GM21717 (cell line): ENCODE data around the gene CDK6.
"Not testable (repeated sequence)": the region's sequence is repeated elsewhere in the genome, so short reads cannot be mapped to it uniquely, and the experiment has no call there.

Source experiments
- ATAC-seq: cut with Tn5 transposase; IDR thresholded peaks from one replicate; pipeline ENCODE4 v1.9.1; 2021; ENCODE audit warnings: mild to moderate bottlenecking, moderate library complexity; ENCODE audit not compliant: unreplicated experiment

The CDK6 gene

DNA sequence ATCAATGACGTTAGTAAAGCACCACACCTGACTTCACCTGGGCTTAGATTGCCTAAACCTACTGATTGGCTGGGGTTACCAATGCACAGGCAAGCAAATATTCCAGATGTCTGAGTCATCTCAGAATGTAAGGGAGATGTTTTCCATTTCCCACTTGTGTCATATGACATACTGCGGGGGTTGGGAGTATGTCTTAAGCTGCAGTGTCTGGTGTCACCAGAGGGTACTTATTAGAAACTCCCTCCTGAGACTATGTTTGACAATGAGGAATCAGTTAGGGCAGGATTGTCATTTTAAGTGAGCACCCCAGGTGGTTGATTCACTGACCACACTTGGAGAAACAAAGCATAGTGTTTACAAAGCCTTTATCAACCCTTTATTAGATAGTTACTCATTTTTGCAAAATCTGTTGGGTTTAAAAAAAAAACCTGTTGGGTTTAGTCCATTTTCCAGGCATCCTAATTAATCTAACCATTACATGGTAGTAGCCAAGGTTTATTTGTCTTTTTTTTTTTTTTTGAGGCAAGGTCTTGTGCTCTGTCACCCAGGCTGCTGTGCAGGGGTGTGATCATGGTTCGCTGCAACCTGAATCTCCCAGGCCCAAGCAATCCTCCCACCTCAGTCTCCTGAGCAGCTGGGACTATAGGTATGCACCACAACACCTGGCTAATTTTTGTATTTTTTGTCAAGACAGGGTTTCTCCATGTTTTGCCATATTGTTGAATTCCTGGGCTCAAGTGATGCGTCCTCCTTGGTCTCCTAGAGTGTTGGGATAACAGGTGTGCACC lies 72.5 kb downstream of the CDK6 start:
- no peak for ATAC-seq

DNA sequence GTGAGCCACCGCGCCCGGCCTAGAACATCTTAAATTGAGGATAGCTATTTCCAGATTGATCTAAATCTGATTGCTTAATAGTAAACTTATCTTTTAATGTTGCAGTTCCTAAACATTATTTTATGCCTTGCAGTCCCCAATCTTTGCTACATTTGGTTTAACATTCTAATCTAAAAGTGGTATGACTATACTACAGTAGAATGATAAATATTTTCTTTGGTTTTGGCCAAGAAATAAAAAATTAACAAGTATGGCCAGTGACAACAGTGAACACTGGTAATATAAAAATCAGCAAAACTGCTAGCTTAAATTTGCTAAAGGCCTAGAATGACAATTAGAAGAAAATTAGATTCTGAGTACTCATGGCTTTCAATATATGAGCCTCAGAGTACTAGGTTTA lies 73.5 kb downstream of the CDK6 start:
- ATAC-seq = no peak

DNA sequence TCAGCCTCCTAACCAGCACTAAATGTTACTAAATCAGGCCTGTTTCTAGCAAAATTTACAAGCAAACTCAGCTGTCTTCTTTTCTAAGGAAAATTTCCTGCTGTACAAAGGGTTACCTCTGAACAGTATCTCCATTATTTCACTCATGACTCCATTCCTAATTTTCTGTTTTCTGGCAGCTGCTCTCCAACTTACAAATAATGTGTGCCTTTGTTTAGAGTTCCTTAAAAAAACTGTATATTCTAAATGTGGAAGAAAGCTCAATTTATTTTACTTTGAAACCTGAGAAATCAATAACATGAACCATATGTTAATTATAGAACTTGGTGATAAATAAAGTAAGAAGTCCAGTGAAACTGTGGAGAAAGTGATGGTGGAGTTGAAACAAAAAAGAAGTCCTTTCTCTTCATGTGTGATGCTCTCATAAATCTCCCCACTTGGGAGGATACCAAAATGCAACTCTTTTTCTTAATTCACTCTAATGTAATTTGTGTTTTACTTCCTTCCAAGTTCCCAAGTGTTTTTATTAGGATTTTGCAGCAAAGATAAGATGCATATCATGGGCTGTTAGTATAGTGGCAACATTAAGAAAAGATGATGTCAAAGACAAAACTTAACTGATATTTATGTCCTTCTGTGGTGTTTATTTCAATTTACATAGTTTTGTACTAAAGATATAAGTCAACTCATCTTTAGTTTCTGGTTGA lies 74.8 kb downstream of the CDK6 start:
- no peak for ATAC-seq

DNA sequence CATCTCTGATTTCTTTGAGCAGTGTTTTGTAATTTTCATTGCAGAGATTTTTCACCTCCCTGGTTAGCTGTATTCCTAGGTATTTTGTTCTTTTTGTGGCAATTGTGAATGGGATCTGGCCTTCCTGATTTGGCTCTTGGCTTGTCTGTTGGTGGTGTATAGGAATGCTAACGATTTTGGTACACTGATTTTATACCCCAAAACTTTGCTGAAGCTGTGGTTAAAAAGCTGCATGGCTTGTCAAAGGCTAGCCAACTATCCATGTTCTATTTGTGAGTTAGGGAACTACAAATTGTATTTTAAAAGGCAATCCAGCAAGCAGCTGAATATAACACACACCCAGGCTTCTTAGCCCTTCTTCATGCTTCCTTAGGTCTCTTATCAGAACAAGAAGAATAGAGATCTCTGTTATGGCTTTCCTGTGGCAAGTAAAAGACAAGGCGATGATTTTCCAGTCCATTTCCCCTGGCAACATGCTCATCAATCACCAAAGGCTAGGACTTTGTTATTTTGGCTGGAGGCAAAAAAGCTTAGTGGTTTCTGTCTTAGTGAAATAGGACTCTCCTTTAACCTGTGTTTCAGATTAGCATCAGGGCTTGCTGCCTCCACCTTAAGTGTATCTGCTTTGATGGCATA lies 77.5 kb downstream of the CDK6 start:
- no peak for ATAC-seq

DNA sequence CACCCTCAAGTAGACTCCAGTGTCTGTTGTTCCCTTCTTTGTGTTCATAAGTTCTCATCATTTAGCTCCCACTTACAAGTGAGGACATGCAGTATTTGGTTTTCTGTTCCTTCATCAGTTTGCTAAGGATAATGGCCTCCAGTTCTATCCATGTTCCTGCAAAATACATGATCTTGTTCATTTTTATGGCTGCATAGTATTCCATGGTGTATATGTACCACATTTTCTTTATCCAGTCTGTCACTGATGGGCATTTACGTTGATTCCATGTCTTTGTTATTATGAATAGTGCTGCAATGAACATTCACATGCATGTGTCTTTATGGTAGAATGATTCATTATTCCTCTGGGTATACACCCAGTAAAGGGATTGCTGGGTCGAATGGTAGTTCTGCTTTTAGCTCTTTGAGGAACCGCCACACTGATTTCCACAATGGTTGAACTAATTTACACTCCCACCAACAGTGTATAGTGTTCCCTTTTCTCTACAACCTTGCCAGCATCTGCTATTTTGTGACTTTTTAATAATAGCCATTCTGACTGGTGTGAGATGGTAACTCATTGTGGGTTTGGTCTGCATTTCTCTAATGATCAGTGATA lies 79.0 kb downstream of the CDK6 start:
- ATAC-seq = not testable (repeated sequence)

DNA sequence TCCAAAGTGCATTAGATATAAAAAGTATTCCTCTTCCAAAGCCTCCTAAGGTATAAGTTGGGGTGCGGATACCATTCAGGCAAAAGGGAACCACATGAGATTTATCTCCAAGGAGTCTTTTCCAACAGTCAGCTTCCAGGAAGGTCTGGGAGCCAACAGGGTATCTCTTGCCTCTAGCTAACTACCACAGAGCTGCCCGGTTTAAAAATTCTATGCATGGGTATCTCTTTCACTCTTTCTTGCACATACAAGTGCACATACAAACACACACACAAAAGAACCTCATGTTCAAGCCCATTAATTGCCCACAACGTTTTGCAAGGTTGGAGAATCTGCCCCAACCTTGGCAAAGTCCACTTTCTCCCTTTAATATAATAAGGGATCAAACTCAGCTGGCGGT lies 80.7 kb downstream of the CDK6 start:
- ATAC-seq = no peak

DNA sequence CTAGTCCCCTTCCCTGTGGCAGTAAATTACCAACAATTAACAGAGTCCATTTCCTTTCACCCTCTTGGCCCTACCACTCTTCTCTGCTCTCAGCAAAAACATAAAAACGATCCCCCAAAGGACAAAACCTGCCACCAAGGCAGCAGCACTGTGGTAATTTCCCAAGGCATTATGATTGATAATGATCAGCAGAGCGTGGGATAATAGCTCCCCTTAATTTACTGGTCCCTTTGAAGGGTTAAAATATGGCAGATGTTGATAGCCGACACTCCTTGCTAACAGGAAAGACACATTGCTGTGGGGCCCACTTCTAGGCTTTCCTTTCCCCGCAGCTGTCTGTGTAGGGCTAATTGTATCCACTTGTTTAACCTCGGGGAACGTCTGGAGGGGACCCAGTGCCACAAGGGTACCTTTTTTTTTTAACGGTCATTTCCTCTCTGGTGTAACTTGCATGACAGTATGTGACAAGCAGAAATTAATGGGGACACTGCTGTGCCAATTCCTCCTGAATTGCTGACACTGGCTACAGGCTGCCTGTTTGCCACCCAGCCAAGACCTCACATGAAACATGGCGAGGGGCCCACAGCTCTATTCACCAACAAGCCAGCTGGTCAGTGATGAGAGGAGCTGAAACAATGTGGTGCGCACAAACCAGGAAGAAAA lies 81.3 kb downstream of the CDK6 start:
- no peak for ATAC-seq

DNA sequence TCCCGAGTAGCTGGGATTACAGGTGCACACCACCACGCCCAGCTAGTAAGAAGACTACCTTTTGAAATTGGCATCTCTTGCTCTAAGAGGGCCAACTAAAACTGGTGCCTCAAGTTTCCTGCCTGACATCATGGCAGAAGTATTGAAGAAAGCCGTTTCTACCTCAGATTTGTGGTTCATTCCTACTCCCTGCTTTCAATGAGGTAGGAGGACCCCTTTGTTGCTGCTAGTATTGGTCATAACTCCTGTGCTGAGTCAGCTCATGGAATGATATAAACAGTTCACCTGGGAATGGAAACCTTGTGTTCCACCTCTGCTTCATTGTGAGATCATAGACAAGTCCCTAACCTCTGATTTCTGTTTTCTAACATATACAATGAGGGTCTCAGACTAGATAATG lies 82.8 kb downstream of the CDK6 start:
- no peak for ATAC-seq

DNA sequence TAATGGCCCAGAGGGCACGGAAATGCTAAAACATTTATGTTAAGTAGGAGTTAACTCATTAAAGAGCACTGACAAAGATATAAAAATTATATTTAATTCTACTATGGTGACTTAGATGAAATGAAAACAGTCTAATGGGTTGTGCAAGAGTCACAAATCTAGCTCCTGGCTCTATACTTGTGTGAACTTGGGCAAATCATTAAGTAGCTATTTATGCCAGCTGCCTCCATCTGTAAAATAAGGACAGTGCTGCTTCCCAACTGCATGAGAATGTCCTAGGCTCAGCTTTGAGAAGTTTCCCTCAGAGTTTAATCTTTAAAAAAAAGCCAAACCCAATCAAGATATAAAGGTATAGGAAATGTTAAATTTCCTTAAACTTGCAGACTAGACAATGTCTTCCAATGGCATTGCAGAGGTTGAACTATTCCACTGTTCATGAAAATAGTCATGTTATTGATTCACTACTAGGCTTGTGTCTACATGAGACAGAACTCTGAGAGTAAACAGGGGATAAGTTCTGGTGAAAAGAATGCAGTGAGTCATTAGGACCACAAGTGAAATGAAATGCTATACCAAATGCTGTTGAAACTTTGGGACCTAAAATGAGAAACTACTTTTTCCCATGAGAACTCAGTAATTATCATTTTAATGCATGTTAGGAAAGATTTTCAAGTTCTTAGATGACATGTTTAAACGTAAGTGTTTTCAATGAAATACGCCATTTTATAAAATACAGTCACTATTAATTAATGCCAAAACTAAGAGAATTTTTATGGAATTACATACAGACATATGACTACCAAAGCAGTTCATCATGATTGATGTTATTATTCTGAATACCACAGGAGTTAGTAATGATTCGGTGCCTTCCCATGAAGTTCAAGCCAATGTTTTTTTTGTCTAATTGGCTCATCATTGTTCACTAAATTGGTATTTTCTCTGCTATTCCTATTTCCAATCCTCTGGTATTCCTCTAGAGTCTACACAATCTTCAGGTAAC lies 84.2 kb downstream of the CDK6 start:
- ATAC-seq = no peak

DNA sequence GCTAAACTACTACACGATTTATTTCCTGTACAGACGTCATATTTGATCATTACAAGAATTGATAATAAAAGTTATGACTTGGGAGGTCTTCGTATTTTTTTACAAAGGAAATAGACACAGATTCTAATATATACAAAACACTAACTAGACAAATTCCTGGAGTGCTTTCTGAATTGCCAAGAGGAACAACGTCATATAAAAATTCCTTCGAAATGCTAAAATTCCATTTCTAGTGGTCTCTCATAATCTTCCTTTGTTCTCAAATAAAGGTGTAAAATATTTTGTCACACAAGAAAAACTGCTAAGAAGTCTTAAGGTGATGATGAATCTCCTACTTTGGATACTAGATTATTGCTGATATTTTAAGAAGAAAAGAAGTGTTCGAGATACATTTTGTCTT lies 85.4 kb downstream of the CDK6 start:
- no peak for ATAC-seq

DNA sequence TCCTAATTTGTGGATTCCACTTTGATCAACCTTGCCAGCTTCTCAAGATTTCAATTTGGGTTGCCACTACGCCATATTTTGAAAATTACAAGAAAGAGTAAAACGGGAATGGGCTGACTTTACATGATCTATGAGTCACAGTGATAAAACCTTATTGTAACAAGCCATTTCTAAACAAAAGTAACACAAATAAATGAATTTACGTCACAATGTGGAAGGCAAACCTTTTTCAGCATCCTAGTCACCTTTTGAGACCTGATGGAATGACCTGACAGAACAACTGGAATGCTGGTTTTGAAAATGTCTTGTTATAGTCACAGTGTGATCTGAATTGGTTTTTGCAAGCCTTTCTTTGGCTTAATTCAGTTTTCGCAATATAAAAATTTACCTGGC lies 85.9 kb downstream of the CDK6 start:
- no peak for ATAC-seq

DNA sequence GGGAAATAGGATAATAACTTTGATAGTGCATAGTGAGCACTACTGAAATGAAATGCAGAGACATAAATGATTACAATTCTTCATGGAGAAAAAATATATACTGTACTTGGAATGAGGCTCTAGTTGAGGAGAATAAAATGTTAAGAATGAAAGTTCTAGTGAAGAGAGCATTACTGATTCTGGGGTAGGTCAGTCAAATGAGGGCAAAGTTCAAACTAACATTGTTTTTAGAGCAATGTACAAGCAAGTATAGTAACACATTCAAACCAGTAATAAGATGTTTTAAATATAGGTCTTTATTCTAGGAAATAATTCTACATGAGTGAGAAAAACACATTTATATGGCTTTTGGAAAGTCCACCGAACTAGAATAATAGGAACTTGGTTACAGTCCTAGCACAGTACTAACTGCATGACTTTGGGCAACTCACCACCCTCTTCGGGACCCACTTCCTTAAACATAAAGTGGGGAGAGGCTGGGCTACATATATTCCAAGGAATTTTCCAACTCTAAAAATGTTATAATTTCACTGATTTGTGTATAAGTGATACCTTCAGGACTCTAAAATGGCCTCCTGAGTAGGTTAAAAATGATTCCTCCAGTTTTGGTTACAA lies 86.4 kb downstream of the CDK6 start:
- no peak for ATAC-seq

DNA sequence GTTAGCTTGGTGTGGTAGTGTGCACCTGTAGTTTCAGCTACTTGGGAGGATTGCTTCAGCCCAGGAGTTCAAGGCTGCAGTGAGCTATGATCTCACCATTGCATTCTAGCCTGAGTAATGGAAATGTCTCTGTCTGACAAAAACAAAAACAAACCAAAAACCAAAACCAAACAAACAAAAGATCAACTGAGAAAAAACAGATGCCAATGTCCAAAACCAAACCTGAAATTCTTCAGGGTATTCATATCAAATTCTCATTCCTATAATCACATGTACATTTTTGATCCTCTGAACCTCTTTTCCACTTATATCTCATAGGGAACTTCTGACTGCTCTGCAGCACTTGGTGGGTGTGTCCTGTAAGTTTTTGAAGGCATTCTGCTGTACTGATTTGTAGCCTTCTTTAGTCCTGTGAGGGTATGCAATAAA lies 87.0 kb downstream of the CDK6 start:
- no peak for ATAC-seq

DNA sequence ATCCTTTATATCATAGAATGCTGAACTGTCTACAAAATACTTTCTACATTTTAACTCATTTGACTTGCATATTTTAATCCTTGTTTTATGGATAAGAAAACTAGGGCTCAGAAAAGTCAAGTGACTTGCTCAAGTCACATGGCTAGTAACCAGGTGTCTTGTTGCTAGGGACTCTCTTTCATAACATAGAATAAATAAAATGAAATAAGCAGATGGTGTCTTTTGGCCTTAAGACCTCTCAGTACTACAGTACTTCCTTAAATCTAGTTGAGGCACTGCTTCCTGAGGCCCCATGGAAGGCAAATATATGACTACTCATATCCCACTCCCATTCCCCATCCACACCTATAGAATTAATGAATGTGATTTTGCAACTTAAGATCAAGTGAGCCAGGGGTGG lies 87.9 kb downstream of the CDK6 start:
- ATAC-seq = no peak

DNA sequence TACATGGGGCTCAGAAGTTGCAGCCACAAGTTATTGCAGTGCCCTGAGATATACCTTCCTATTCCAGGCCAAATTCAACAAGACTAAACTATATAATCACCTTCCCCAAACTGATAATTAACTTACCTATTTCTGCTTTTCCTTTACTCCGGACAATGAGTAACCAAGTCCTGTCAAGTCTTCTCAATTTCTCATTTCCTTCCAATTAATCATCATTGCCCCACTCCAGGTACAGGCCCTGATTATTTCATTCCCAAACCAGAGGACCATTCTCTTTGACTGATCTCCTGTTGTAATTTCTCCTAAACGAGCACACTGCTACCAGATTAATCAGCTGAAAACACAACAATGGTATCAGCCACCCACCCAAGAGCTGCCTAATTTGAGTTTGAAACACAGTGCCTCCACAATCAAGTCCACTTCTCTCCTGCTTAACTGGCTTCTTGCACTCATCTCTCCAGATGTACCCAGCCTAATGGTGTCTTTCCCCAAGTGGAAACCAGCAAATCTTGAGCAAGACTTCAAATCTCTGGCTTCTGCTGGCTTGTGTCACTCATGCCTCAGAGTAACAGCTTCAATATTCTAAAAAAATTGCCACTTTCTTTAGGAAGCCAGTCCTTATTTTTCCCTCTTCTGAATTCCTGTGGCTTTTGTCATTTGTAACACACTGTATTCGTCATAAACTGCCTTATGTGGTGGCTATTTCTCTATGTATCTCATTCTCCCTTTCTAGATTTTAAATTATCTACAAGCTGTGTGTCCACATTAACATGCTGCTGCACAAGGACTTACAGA lies 89.1 kb downstream of the CDK6 start:
- no peak for ATAC-seq

DNA sequence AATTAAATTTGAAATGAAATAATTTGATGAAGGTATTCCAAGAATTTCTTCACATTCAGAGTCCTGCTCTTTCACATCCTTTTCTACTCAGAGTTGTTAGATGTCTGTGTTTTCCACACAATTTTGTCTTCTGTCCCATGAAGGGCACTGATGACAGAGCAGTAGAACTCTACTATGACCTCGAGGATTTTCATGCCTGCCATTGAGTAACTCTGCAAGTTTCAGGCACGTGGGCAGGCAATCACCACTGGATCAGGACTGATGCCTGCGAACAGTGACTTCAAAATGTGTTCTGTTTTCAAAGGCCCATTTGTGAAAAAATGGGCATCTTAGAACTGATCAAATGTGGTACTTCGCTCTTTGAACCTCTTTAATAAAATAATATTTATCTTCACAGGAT lies 91.1 kb downstream of the CDK6 start:
- no peak for ATAC-seq

DNA sequence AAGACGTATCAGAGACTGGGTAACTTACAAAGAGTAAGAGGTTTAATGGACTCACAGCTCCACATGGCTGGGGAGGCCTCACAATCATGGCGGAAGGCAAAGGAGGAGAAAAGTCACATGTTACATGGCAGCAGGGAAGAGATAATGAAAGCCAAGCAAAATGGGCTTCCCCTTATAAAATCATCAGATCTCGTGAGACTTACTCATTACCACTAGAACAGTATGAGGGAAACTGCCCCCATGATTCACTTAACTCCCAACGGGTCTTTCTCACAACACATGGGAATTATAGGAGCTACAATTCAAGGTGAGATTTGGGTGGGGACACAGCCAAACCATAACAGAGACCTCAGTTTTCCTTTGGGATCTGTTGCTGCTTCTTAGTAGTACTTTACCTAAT lies 92.2 kb downstream of the CDK6 start:
- not testable (repeated sequence) for ATAC-seq

DNA sequence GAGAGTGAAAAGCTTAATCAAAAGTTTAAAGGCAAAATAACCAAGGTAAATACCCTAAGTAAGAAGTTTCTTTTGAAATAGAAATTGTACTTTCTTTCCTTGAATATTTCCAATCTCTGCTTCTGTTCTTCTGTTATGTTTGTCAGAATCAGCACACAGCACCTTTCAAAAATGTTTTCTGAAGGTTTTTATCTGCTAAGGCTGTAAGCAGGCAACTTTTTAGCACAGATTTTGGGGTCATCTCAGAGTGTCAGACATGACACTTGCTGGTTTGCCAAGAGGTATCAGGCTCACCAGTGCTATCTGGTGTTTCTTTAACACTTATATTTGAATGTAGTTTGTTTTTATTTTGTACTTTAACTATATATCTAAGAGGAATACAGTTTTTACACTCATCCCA lies 94.2 kb downstream of the CDK6 start:
- ATAC-seq = no peak

DNA sequence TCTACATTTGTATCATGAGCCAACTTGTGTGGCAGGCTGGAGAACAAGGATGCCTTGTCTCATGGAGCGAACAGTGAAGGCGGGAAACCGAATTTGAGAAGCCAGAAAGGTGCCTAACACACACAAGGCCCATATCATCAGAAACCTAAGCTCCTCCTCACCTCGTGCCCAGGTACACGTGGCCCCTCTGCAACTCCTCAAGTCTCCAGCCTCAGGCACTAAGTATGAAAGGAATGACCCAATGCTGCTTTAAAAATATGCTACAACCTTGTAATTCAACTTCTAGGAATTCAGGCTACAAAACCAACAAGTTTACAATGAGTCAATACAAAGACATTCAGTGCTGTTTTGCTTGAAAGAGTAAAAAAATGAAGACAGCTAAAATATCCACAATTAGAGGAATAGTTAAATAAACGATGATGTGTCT lies 95.7 kb downstream of the CDK6 start:
- no peak for ATAC-seq
